Nephron (organoid): ENCODE data around the gene YAP1.
"Not testable (repeated sequence)": the region's sequence is repeated elsewhere in the genome, so short reads cannot be mapped to it uniquely, and the experiment has no call there.

ENCODE experiments used
- H3K27ac Mint-ChIP-seq, 3 experiments: 2 replicates each; pipeline ENCODE4 v1.8.0; 2020; ENCODE audit warnings: mixed read lengths in 3 of 3, mild to moderate bottlenecking in 2 of 3, moderate library complexity in 1 of 3
- H3K27me3 Mint-ChIP-seq: 2 replicates; pipeline ENCODE4 v1.8.0; 2021; ENCODE audit warnings: low read depth, mild to moderate bottlenecking, moderate library complexity, mixed read lengths
- H3K36me3 Mint-ChIP-seq: 2 replicates; pipeline ENCODE4 v1.8.0; 2020; ENCODE audit warnings: low read depth, mixed read lengths
- H3K4me1 Mint-ChIP-seq: 2 replicates; pipeline ENCODE4 v1.8.0; 2020; ENCODE audit warnings: mixed read lengths
- H3K4me3 Mint-ChIP-seq, 3 experiments: 2 replicates each; pipeline ENCODE4 v1.8.0; 2020; ENCODE audit warnings: mild to moderate bottlenecking in 3 of 3, mixed read lengths in 3 of 3, moderate library complexity in 2 of 3
- H3K9me3 Mint-ChIP-seq: 2 replicates; pipeline ENCODE4 v1.8.0; 2020; ENCODE audit warnings: mixed read lengths
- CTCF ChIP-seq, 3 experiments: fragments of 200-600 bp; sonication (generic); IDR thresholded peaks; one replicate each; pipeline ENCODE4 v1.5.0; 2021; ENCODE audit warnings: antibody characterized with exemption in 3 of 3; ENCODE audit not compliant: unreplicated experiment in 3 of 3

Gene YAP1

GRCh38 chr11:102196816-102197215 lies 86.6 kb downstream of the YAP1 start:
- Mint-ChIP-seq H3K9me3 (no peaks in the 10 kb centered on the region), H3K27me3 (no peaks in the 10 kb centered on the region), H3K36me3 (peaks cover 48% of the 10 kb centered on the region), H3K4me1 (peaks cover 38% of the 10 kb centered on the region), H3K4me3 (peak overlapping the region in 1 of 3 experiments; percentile 44), H3K27ac (peak overlapping the region; percentile 54 to 85 (median 61))
- no peak for TF ChIP-seq CTCF (IDR thresholded peaks at IDR 0.05; ENCODE audit: unreplicated experiment in 3 of 3)

GRCh38 chr11:102197670-102198139 lies 87.5 kb downstream of the YAP1 start:
- peak overlapping the region in 2 of 3 experiments; percentile 16 to 60 for H3K4me3 Mint-ChIP-seq
- H3K36me3 Mint-ChIP-seq, result peaks cover 44% of the 10 kb centered on the region
- H3K27me3 Mint-ChIP-seq, result no peaks in the 10 kb centered on the region
- no peaks in the 10 kb centered on the region for H3K9me3 Mint-ChIP-seq
- peak overlapping the region; percentile 54 to 85 (median 80) for H3K27ac Mint-ChIP-seq
- peaks cover 29% of the 10 kb centered on the region for H3K4me1 Mint-ChIP-seq
- no peak for TF ChIP-seq CTCF (IDR thresholded peaks at IDR 0.05; ENCODE audit: unreplicated experiment in 3 of 3)

- Mint-ChIP-seq H3K27ac (no peak overlapping the region), H3K4me1 (peaks cover 28% of the 10 kb centered on the region), H3K9me3 (no peaks in the 10 kb centered on the region)
Measured at GRCh38 chr11:102199673-102200072, 89.4 kb downstream of the YAP1 start.

GRCh38 chr11:102200325-102200724 lies 90.1 kb downstream of the YAP1 start:
- H3K4me1 Mint-ChIP-seq, result peaks cover 28% of the 10 kb centered on the region
- not testable (repeated sequence) for H3K4me3 Mint-ChIP-seq, H3K27me3 Mint-ChIP-seq, H3K27ac Mint-ChIP-seq, H3K9me3 Mint-ChIP-seq
- H3K36me3 Mint-ChIP-seq, result peaks cover 45% of the 10 kb centered on the region

More at GRCh38 chr11:102199673-102200072, 89.4 kb downstream of the YAP1 start:
- Mint-ChIP-seq H3K4me3 (no peak overlapping the region), H3K27me3 (no peaks in the 10 kb centered on the region), H3K36me3 (peaks cover 50% of the 10 kb centered on the region)
- TF ChIP-seq CTCF (IDR thresholded peaks at IDR 0.05; ENCODE audit: unreplicated experiment in 3 of 3), result no peak

- no peak for TF ChIP-seq CTCF (IDR thresholded peaks at IDR 0.05; ENCODE audit: unreplicated experiment in 3 of 3)
- Mint-ChIP-seq H3K4me1 (peaks cover 21% of the 10 kb centered on the region), H3K27me3 (no peaks in the 10 kb centered on the region), H3K9me3 (no peaks in the 10 kb centered on the region), H3K27ac (no peak overlapping the region), H3K4me3 (no peak overlapping the region), H3K36me3 (peaks cover 54% of the 10 kb centered on the region)
Measured at GRCh38 chr11:102201776-102202175, 91.5 kb downstream of the YAP1 start.

GRCh38 chr11:102202972-102203371 lies 92.7 kb downstream of the YAP1 start:
- no peak overlapping the region for H3K4me3 Mint-ChIP-seq

More at GRCh38 chr11:102202972-102203371, 92.7 kb downstream of the YAP1 start:
- no peaks in the 10 kb centered on the region for H3K9me3 Mint-ChIP-seq
- no peak overlapping the region for H3K27ac Mint-ChIP-seq
- no peak for TF ChIP-seq CTCF (IDR thresholded peaks at IDR 0.05; ENCODE audit: unreplicated experiment in 3 of 3)
- H3K4me1 Mint-ChIP-seq, result peaks cover 9% of the 10 kb centered on the region
- H3K36me3 Mint-ChIP-seq, result peaks cover 66% of the 10 kb centered on the region
- H3K27me3 Mint-ChIP-seq, result no peaks in the 10 kb centered on the region
